M059J (cell line): Measurements from ENCODE around the gene SMYD3. TPM values are rescaled to one million over a fixed set of nuclear protein-coding genes. Genes with fewer than 3 reads are reported as not detected.

ENCODE experiments used
- DNase-seq: peaks from one replicate; pipeline ENCODE4 v3.0.0-alpha.2; 2012; ENCODE audit warnings: low read depth
- total RNA-seq: library from RNA; depleted of rRNA; stranded (reverse); fragments of >200 nt; shearing (Covaris generic); gene quantifications from 2 replicates; pipeline ENCODE4 v1.2.3, GENCODE V29; 2014

SMYD3 gene
- total RNA-seq, 1 experiment from 2014 or later, result 35.5 TPM

GRCh38 chr1:246306415-246307037 is 200.6 kb downstream of the SMYD3 start:
- DNase-seq, result peak; percentile 64

GRCh38 chr1:246304484-246305259 is 202.4 kb downstream of the SMYD3 start:
- DNase-seq, result no peak

- DNase-seq, result no peak
Measured at GRCh38 chr1:246302711-246303317, 204.3 kb downstream of the SMYD3 start.

GRCh38 chr1:246302251-246302625 is 204.8 kb downstream of the SMYD3 start:
- DNase-seq, result no peak

GRCh38 chr1:246301553-246302250 is 205.4 kb downstream of the SMYD3 start:
- no peak for DNase-seq

GRCh38 chr1:246300626-246301549 is 206.2 kb downstream of the SMYD3 start:
- DNase-seq, result no peak

GRCh38 chr1:246297279-246298265 is 209.5 kb downstream of the SMYD3 start:
- DNase-seq, result peak; percentile 17

- no peak for DNase-seq
Measured at GRCh38 chr1:246295968-246296367, 211.1 kb downstream of the SMYD3 start.

- no peak for DNase-seq
Measured at GRCh38 chr1:246295340-246295739, 211.7 kb downstream of the SMYD3 start.

GRCh38 chr1:246294263-246294662 is 212.8 kb downstream of the SMYD3 start:
- no peak for DNase-seq

GRCh38 chr1:246293366-246294121 is 213.5 kb downstream of the SMYD3 start:
- DNase-seq, result no peak

GRCh38 chr1:246292571-246292970 is 214.5 kb downstream of the SMYD3 start:
- no peak for DNase-seq

GRCh38 chr1:246291127-246291526 is 216.0 kb downstream of the SMYD3 start:
- DNase-seq, result no peak

- no peak for DNase-seq
Measured at GRCh38 chr1:246283771-246284410, 223.2 kb downstream of the SMYD3 start.

GRCh38 chr1:246281639-246282038 is 225.4 kb downstream of the SMYD3 start:
- DNase-seq, result no peak

- DNase-seq, result no peak
Measured at GRCh38 chr1:246281195-246281594, 225.9 kb downstream of the SMYD3 start.

- peak; percentile 34 for DNase-seq
Measured at GRCh38 chr1:246280551-246280950, 226.5 kb downstream of the SMYD3 start.

GRCh38 chr1:246279402-246279801 is 227.7 kb downstream of the SMYD3 start:
- DNase-seq, result no peak

GRCh38 chr1:246278371-246278770 is 228.7 kb downstream of the SMYD3 start:
- no peak for DNase-seq
